ENCODE results near the gene GRID1. TPM values are rescaled to one million over a fixed set of nuclear protein-coding genes. Genes with fewer than 3 reads are reported as not detected.

GRID1 gene
- total RNA-seq, 4 donors from 2014 or later: 0.40 to 1.9 (median 1.00) TPM

DNA sequence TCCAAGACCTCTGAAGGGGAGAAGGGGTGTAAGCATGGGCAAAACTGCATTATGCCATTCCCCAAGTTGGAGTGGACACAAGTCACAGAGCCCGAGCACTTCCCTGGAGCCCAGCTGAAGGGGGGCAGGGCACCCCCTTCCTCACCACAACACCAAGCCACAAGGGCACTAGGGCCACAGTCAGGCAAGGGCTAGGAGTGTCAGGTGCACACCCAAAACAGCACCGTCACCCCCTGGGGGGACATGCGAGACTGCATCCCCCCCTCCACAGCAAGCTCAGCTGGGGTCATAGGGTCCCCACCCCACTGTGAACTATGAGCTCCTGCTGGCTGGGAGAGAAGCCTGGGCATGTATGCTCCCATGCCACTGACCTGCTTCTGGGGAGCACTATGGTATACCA lies 143.9 kb downstream of the GRID1 start:
- WGBS, 2 donors (ENCODE audit: low coverage in 1 of 2): 82% methylated on average over 3 of the region's 3 CpGs; no CpG with 5 or more reads in 1 of the 2 donors
- TF ChIP-seq POLR2A (IDR thresholded peaks at IDR 0.05): no peak
- TF ChIP-seq EP300 (IDR thresholded peaks at IDR 0.05; ENCODE audit: low read depth): no peak
- TF ChIP-seq, protein P1, sequence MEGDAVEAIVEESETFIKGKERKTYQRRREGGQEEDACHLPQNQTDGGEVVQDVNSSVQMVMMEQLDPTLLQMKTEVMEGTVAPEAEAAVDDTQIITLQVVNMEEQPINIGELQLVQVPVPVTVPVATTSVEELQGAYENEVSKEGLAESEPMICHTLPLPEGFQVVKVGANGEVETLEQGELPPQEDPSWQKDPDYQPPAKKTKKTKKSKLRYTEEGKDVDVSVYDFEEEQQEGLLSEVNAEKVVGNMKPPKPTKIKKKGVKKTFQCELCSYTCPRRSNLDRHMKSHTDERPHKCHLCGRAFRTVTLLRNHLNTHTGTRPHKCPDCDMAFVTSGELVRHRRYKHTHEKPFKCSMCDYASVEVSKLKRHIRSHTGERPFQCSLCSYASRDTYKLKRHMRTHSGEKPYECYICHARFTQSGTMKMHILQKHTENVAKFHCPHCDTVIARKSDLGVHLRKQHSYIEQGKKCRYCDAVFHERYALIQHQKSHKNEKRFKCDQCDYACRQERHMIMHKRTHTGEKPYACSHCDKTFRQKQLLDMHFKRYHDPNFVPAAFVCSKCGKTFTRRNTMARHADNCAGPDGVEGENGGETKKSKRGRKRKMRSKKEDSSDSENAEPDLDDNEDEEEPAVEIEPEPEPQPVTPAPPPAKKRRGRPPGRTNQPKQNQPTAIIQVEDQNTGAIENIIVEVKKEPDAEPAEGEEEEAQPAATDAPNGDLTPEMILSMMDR (IDR thresholded peaks at IDR 0.05): no peak
- TF ChIP-seq POLR2AphosphoS5 (IDR thresholded peaks at IDR 0.05): no peak
- Histone ChIP-seq H3K27me3 (no peaks in the 10 kb centered on the region), H3K36me3 (no peaks in the 10 kb centered on the region), H3K9me3 (no peaks in the 10 kb centered on the region), H3K27ac (no peak overlapping the region), H3K4me3 (no peak overlapping the region), H3K4me1 (no peaks in the 10 kb centered on the region)
- intact Hi-C loops (cut with DNase I; ENCODE audit: low total_unique reads): no loop called here
- no peak for DNase-seq
- in situ Hi-C loops (cut with MboI; ENCODE audit: low pct_ligation_motif_present in 1 of 4, low pct_unique_long_range_greater_than_20kb in 1 of 4, low sequenced_read_pairs in 3 of 4): no loop called here

- no peak for TF ChIP-seq POLR2AphosphoS5 (IDR thresholded peaks at IDR 0.05)
- no peak for TF ChIP-seq EP300 (IDR thresholded peaks at IDR 0.05; ENCODE audit: low read depth)
- TF ChIP-seq, protein P1 (IDR thresholded peaks at IDR 0.05): no peak
- TF ChIP-seq POLR2A (IDR thresholded peaks at IDR 0.05): no peak
- intact Hi-C loops (cut with DNase I; ENCODE audit: low total_unique reads) (no loop called here), in situ Hi-C loops (cut with MboI; ENCODE audit: low pct_ligation_motif_present in 1 of 4, low pct_unique_long_range_greater_than_20kb in 1 of 4, low sequenced_read_pairs in 3 of 4) (no loop called here)
- no peak overlapping the region for H3K4me3 ChIP-seq
- no peak overlapping the region for H3K27ac ChIP-seq
- H3K27me3 ChIP-seq: no peaks in the 10 kb centered on the region
- H3K9me3 ChIP-seq: no peaks in the 10 kb centered on the region
- WGBS, 2 donors (ENCODE audit: low coverage in 1 of 2): 69% methylated on average over 4 of the region's 4 CpGs; no CpG with 5 or more reads in 1 of the 2 donors
- H3K4me1 ChIP-seq: no peaks in the 10 kb centered on the region
- H3K36me3 ChIP-seq: no peaks in the 10 kb centered on the region
- DNase-seq: no peak
These were observed 144.3 kb downstream of the GRID1 start for GRCh38 chr10:86222336-86222650.

DNA sequence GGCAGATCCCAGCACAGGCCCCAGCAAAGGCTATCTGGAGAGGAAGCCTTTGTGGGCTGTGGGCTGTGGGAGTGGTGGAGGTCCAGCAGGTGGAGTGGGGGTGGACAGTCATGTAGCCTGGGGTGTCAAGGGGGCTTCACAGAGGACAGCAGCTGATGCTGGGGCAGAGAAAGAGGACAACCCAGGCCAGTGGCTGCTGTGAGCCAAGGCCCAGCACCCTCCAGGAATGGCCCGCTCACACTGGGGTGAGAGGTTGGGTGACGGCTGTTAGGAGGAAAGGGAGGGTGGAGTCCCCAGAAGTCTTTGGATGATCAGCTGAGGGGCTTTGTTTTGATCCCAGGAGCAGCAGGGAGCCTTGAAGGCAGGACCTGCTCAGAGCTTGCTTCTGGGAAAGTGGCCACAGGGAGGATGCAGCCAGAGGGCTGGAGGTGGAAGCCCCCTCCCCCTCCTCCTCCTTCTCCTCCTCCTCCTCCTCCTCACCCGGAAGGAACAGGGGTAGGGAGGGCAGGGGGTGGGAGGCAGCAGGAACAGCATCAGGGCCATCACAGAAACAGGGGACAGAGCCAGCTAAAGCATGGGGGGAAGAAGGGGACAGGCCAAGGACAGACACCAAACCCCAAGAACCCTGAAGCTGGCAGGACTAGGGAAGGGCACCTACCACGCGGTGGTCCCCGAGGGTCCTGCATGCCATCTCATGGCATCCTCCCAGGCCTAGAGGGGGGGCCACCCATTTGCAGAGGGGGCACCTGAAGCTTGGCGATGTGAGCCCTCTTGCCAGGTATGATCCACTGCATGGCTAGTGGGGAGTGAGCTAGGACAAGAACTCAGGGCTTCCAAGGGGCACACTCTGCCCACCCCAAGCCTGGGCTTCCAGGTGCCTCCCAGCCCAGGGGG lies 144.9 kb downstream of the GRID1 start:
- H3K4me1 ChIP-seq: no peaks in the 10 kb centered on the region
- WGBS, 2 donors (ENCODE audit: low coverage in 1 of 2): 61 to 69% methylated on average over 5 to 7 of the region's 7 CpGs
- H3K27me3 ChIP-seq: no peaks in the 10 kb centered on the region
- H3K9me3 ChIP-seq: no peaks in the 10 kb centered on the region
- H3K27ac ChIP-seq: no peak overlapping the region
- no peak for DNase-seq
- no peaks in the 10 kb centered on the region for H3K36me3 ChIP-seq
- in situ Hi-C loops (cut with MboI; ENCODE audit: low pct_ligation_motif_present in 1 of 4, low pct_unique_long_range_greater_than_20kb in 1 of 4, low sequenced_read_pairs in 3 of 4): no loop called here
- intact Hi-C loops (cut with DNase I; ENCODE audit: low total_unique reads): no loop called here
- H3K4me3 ChIP-seq: no peak overlapping the region
- no peak for TF ChIP-seq EP300 (IDR thresholded peaks at IDR 0.05; ENCODE audit: low read depth)

DNA sequence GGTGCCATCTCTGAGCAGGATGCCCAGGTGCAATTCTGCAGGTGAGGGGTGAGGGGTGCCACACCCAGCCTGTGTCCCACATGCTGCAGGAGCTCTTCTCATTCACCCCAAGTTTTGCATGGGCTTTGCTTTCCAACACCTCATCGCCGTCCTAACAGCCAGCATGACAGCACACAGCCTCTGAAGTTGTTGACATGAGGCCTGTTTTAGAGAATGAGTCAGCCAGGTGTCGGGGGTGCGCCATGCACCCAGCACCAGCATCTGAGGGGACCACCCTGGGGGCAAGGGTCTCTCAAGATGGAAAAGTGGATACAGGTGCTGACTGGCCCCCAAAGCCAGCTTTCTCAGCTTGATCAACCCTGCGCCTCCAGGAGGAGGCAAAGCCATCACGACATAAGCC lies 146.0 kb downstream of the GRID1 start:
- Histone ChIP-seq H3K4me1 (no peaks in the 10 kb centered on the region), H3K9me3 (no peaks in the 10 kb centered on the region), H3K27ac (no peak overlapping the region), H3K4me3 (no peak overlapping the region), H3K27me3 (no peaks in the 10 kb centered on the region), H3K36me3 (no peaks in the 10 kb centered on the region)
- TF ChIP-seq POLR2A (IDR thresholded peaks at IDR 0.05): no peak
- TF ChIP-seq POLR2AphosphoS5 (IDR thresholded peaks at IDR 0.05): no peak
- TF ChIP-seq, protein P1 (IDR thresholded peaks at IDR 0.05): no peak
- intact Hi-C loops (cut with DNase I; ENCODE audit: low total_unique reads): no loop called here
- DNase-seq: no peak
- 73% methylated on average over 6 of the region's 6 CpGs; no CpG with 5 or more reads in 1 of the 2 donors for WGBS, 2 donors (ENCODE audit: low coverage in 1 of 2)
- in situ Hi-C loops (cut with MboI; ENCODE audit: low pct_ligation_motif_present in 1 of 4, low pct_unique_long_range_greater_than_20kb in 1 of 4, low sequenced_read_pairs in 3 of 4): no loop called here
